Body of pancreas (tissue), 4 donors: ENCODE data around the gene HLA-DPB1.

ENCODE experiments used
- POLR2A ChIP-seq, 3 donors: fragments of 450-650 bp; IDR thresholded peaks; one replicate each; pipeline ENCODE4 v1.6.1; 2016; ENCODE audit warnings: antibody characterized with exemption in 3 of 3, mild to moderate bottlenecking in 2 of 3
- TF ChIP-seq, protein P1 (sequence below), 7 experiments: fragments of 450-650 bp in 4 of 7; fragments of 200-600 bp in 3 of 7; sonication (generic) in 3 of 7; IDR thresholded peaks; one replicate each; pipeline ENCODE4 v1.5.1; 2016 to 2019; ENCODE audit warnings: antibody characterized with exemption in 7 of 7

DNA sequence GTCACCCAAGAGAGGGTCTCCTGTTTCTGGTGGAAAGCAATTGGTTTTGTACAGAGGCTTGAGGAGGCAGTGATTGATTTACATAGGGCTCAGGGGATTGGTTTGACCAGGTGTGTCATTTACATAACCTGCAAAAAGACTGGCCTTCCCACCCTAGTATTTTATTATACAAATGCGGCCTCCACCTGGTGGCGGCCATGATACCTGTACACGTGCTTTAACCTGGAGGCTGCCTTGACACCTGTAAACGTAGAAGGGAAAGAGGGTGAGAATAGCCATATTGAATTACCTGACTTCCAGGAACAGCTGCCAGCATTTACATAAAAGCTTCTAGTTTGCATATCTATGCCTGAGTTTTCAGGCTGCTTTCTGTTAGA, 48.7 kb downstream of the HLA-DPB1 start:
- TF ChIP-seq, protein P1, sequence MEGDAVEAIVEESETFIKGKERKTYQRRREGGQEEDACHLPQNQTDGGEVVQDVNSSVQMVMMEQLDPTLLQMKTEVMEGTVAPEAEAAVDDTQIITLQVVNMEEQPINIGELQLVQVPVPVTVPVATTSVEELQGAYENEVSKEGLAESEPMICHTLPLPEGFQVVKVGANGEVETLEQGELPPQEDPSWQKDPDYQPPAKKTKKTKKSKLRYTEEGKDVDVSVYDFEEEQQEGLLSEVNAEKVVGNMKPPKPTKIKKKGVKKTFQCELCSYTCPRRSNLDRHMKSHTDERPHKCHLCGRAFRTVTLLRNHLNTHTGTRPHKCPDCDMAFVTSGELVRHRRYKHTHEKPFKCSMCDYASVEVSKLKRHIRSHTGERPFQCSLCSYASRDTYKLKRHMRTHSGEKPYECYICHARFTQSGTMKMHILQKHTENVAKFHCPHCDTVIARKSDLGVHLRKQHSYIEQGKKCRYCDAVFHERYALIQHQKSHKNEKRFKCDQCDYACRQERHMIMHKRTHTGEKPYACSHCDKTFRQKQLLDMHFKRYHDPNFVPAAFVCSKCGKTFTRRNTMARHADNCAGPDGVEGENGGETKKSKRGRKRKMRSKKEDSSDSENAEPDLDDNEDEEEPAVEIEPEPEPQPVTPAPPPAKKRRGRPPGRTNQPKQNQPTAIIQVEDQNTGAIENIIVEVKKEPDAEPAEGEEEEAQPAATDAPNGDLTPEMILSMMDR (IDR thresholded peaks at IDR 0.05), result no peak
- TF ChIP-seq POLR2A (IDR thresholded peaks at IDR 0.05), result no peak
